ENCODE results near the gene ZDHHC15. TPM values are rescaled to one million over a fixed set of nuclear protein-coding genes. Genes with fewer than 3 reads are reported as not detected.

Gene ZDHHC15
- total RNA-seq, 1 donor: 1.1 TPM

- no peak for TF ChIP-seq CTCF (IDR thresholded peaks at IDR 0.05; ENCODE audit: extremely low read depth, low read depth, low read length)
- Histone ChIP-seq H4K20me1 (ENCODE audit: insufficient read depth, low read length) (no peaks in the 10 kb centered on the region), H3K79me2 (ENCODE audit: insufficient read depth, low read length) (no peaks in the 10 kb centered on the region), H3K4me1 (ENCODE audit: insufficient read depth, low read length) (no peaks in the 10 kb centered on the region), H3K9me3 (ENCODE audit: low read depth, low read length) (no peaks in the 10 kb centered on the region), H3K4me2 (ENCODE audit: insufficient read depth, low read length) (no peak overlapping the region), H3K27me3 (ENCODE audit: insufficient read depth, low read length) (no peaks in the 10 kb centered on the region), H3K36me3 (ENCODE audit: insufficient read depth, low read length) (no peaks in the 10 kb centered on the region), H2AFZ (ENCODE audit: low read length) (no peak overlapping the region), H3K27ac (ENCODE audit: low read depth, low read length) (no peak overlapping the region), H3K4me3 (ENCODE audit: insufficient read depth, low read length) (no peak overlapping the region)
- DNase-seq (ENCODE audit: insufficient read length, low spot score, missing footprints): no peak
Measured at GRCh38 chrX:75327607-75328006, 195.2 kb downstream of the ZDHHC15 start.

Other genes with a start within 250 kb of the ZDHHC15 start
- 11.5 and 12.3 TPM in 2 replicates for gene UPRT, start 249.0 kb downstream of the ZDHHC15 start, total RNA-seq

Measured in osteoblast (primary cell).